MG63 (cell line): ENCODE measurements around the gene TMEM53. TPM values are rescaled to one million over a fixed set of nuclear protein-coding genes. Genes with fewer than 3 reads are reported as not detected.
"Not testable (repeated sequence)": the region's sequence is repeated elsewhere in the genome, so short reads cannot be mapped to it uniquely, and the experiment has no call there.

ENCODE experiments used
- DNase-seq: peaks from one replicate; pipeline ENCODE4 v3.0.0-alpha.2; 2020
- H3K27me3 ChIP-seq: fragments of 250-450 bp; sonication (Bioruptor Pico); 2 replicates; pipeline ENCODE4 v1.5.1; 2020; ENCODE audit warnings: mild to moderate bottlenecking, moderate library complexity
- H3K36me3 ChIP-seq: fragments of 250-450 bp; sonication (Bioruptor Pico); 2 replicates; pipeline ENCODE4 v1.5.1; 2020; ENCODE audit warnings: mild to moderate bottlenecking, moderate library complexity
- H3K4me3 ChIP-seq: fragments of 250-450 bp; sonication (Bioruptor Pico); 2 replicates; pipeline ENCODE4 v1.5.1; 2020; ENCODE audit warnings: mild to moderate bottlenecking, moderate library complexity
- H3K9me3 ChIP-seq: fragments of 250-450 bp; sonication (Bioruptor Pico); 2 replicates; pipeline ENCODE4 v1.5.1; 2020; ENCODE audit warnings: mild to moderate bottlenecking, moderate library complexity
- total RNA-seq: library from RNA; depleted of rRNA; stranded (reverse); fragments of >200 nt; shearing (Covaris generic); gene quantifications from 2 replicates; pipeline ENCODE4 v1.2.3, GENCODE V29; 2014; ENCODE audit warnings: low replicate concordance

TMEM53 gene
- total RNA-seq, 1 experiment from 2014 or later: 1.5 TPM

GRCh38 chr1:44681905-44682882 is 7.9 kb upstream of the TMEM53 start:
- Histone ChIP-seq H3K36me3 (no peaks in the 10 kb centered on the region), H3K4me3 (no peak overlapping the region), H3K9me3 (no peaks in the 10 kb centered on the region), H3K27me3 (no peaks in the 10 kb centered on the region)
- DNase-seq: no peak

GRCh38 chr1:44679468-44679867 is 5.2 kb upstream of the TMEM53 start:
- Histone ChIP-seq H3K4me3 (no peak overlapping the region), H3K36me3 (no peaks in the 10 kb centered on the region), H3K27me3 (no peaks in the 10 kb centered on the region)

GRCh38 chr1:44678626-44679025 is 4.3 kb upstream of the TMEM53 start:
- Histone ChIP-seq H3K4me3 (no peak overlapping the region), H3K27me3 (no peaks in the 10 kb centered on the region)
- no peak for DNase-seq

More at GRCh38 chr1:44679468-44679867, 5.2 kb upstream of the TMEM53 start:
- DNase-seq: no peak
- no peaks in the 10 kb centered on the region for H3K9me3 ChIP-seq

GRCh38 chr1:44678120-44678519 is 3.8 kb upstream of the TMEM53 start:
- no peaks in the 10 kb centered on the region for H3K36me3 ChIP-seq
- H3K9me3 ChIP-seq: no peaks in the 10 kb centered on the region
- no peak overlapping the region for H3K4me3 ChIP-seq
- no peak for DNase-seq
- no peaks in the 10 kb centered on the region for H3K27me3 ChIP-seq

More at GRCh38 chr1:44678626-44679025, 4.3 kb upstream of the TMEM53 start:
- Histone ChIP-seq H3K36me3 (no peaks in the 10 kb centered on the region), H3K9me3 (no peaks in the 10 kb centered on the region)

- H3K27me3 ChIP-seq: no peaks in the 10 kb centered on the region
- no peak overlapping the region for H3K4me3 ChIP-seq
- no peaks in the 10 kb centered on the region for H3K36me3 ChIP-seq
- H3K9me3 ChIP-seq: no peaks in the 10 kb centered on the region
- no peak for DNase-seq
Observed at GRCh38 chr1:44677201-44677766, 3.0 kb upstream of the TMEM53 start.

- Histone ChIP-seq H3K36me3 (no peaks in the 10 kb centered on the region), H3K9me3 (no peaks in the 10 kb centered on the region), H3K4me3 (no peak overlapping the region), H3K27me3 (no peaks in the 10 kb centered on the region)
- DNase-seq: no peak
Observed at GRCh38 chr1:44676484-44677200, 2.4 kb upstream of the TMEM53 start.

GRCh38 chr1:44675186-44675585 is 905 bp upstream of the TMEM53 start:
- DNase-seq: no peak
- H3K4me3 ChIP-seq: peak overlapping the region; percentile 73
- H3K36me3 ChIP-seq: no peaks in the 10 kb centered on the region
- H3K9me3 ChIP-seq: no peaks in the 10 kb centered on the region
- H3K27me3 ChIP-seq: no peaks in the 10 kb centered on the region

GRCh38 chr1:44673675-44674112 is 587 bp downstream of the TMEM53 start:
- Histone ChIP-seq H3K4me3 (peak overlapping the region; percentile 73), H3K27me3 (no peaks in the 10 kb centered on the region), H3K36me3 (no peaks in the 10 kb centered on the region), H3K9me3 (no peaks in the 10 kb centered on the region)
- DNase-seq: no peak

GRCh38 chr1:44672961-44673674 is 1.2 kb downstream of the TMEM53 start:
- Histone ChIP-seq H3K36me3 (no peaks in the 10 kb centered on the region), H3K4me3 (peak overlapping the region; percentile 73), H3K27me3 (no peaks in the 10 kb centered on the region), H3K9me3 (no peaks in the 10 kb centered on the region)
- no peak for DNase-seq

- Histone ChIP-seq H3K9me3 (no peaks in the 10 kb centered on the region), H3K27me3 (no peaks in the 10 kb centered on the region), H3K36me3 (no peaks in the 10 kb centered on the region), H3K4me3 (no peak overlapping the region)
- peak; percentile 65 for DNase-seq
Observed at GRCh38 chr1:44672254-44672955, 1.9 kb downstream of the TMEM53 start.

GRCh38 chr1:44670751-44671640 is 3.3 kb downstream of the TMEM53 start:
- no peaks in the 10 kb centered on the region for H3K27me3 ChIP-seq
- no peak for DNase-seq
- H3K36me3 ChIP-seq: no peaks in the 10 kb centered on the region
- H3K4me3 ChIP-seq: no peak overlapping the region
- H3K9me3 ChIP-seq: no peaks in the 10 kb centered on the region

GRCh38 chr1:44666719-44667118 is 7.6 kb downstream of the TMEM53 start:
- H3K27me3 ChIP-seq, H3K4me3 ChIP-seq, H3K36me3 ChIP-seq, DNase-seq, H3K9me3 ChIP-seq: not testable (repeated sequence)

- no peak overlapping the region for H3K4me3 ChIP-seq
- DNase-seq: no peak
- no peaks in the 10 kb centered on the region for H3K36me3 ChIP-seq
- no peaks in the 10 kb centered on the region for H3K27me3 ChIP-seq
- no peaks in the 10 kb centered on the region for H3K9me3 ChIP-seq
Observed at GRCh38 chr1:44664730-44665370, 9.4 kb downstream of the TMEM53 start.

- no peak for DNase-seq
- Histone ChIP-seq H3K36me3 (no peaks in the 10 kb centered on the region), H3K4me3 (no peak overlapping the region), H3K27me3 (no peaks in the 10 kb centered on the region), H3K9me3 (no peaks in the 10 kb centered on the region)
Observed at GRCh38 chr1:44663417-44663816, 10.9 kb downstream of the TMEM53 start.

- Histone ChIP-seq H3K27me3 (no peaks in the 10 kb centered on the region), H3K36me3 (no peaks in the 10 kb centered on the region), H3K4me3 (no peak overlapping the region), H3K9me3 (no peaks in the 10 kb centered on the region)
- no peak for DNase-seq
Observed at GRCh38 chr1:44662683-44663030, 11.6 kb downstream of the TMEM53 start.
